HepG2 (cell line): ENCODE results near the gene SYNGR2. TPM values are rescaled to one million over a fixed set of nuclear protein-coding genes. Genes with fewer than 3 reads are reported as not detected.
A peak's percentile ranks its signal among the peaks of the same experiment; 100 is the strongest.

Experiments
- ATAC-seq: fragments of 200-7000 bp; cut with Tn5 transposase; 3 replicates; pipeline ENCODE4 v1.9.1; 2020; ENCODE audit warnings: mild to moderate bottlenecking, moderate library complexity
- Bru-seq: library from RNA; stranded (reverse); fragments of 400-500 nt; gene quantifications from one replicate; lab custom pipeline; 2021; lab: Mats Ljungman, UMichigan
- BruChase-seq, 2 experiments: library from RNA; stranded (reverse); fragments of 400-500 nt; gene quantifications; one replicate each; lab custom pipeline; 2021; lab: Mats Ljungman, UMichigan
- BruUV-seq: library from RNA; stranded (reverse); fragments of 400-500 nt; replicated peaks from 2 replicates; lab custom pipeline; 2021; lab: Mats Ljungman, UMichigan
- CTCF ChIA-PET: fragments of 300-600 bp; formaldehyde crosslinking; extraction: SDS; loops from one replicate; lab custom pipeline; 2021; ENCODE audit warnings: low total read pairs, inconsistent platforms, low intra/inter-chr PET ratio; lab: Yijun Ruan, JAX
- POLR2A ChIA-PET: fragments of 350-600 bp; sonication (Branson Sonifier 250); formaldehyde crosslinking; loops from one replicate; lab custom pipeline; 2020; ENCODE audit warnings: antibody characterized with exemption, inconsistent platforms; lab: Yijun Ruan, JAX
- DNase-seq: peaks from one replicate; pipeline ENCODE4 v3.0.0-alpha.2; 2015; ENCODE audit warnings: low spot score
- FAIRE-seq: peaks from 3 replicates; lab custom pipeline; 2011; peaks lifted over from hg19 to GRCh38; lab: Jason Lieb, UNC
- H2AFZ ChIP-seq: one replicate; pipeline ENCODE4 v1.6.1; 2011; ENCODE audit warnings: low read length, inconsistent platforms
- H3K27ac ChIP-seq: fragments of 300-600 bp; 3 replicates; pipeline ENCODE4 v1.8.0; 2011; ENCODE audit warnings: mixed run types, mild to moderate bottlenecking, mixed read lengths, low read length, inconsistent platforms; ENCODE audit not compliant: insufficient read depth; ENCODE audit errors: extremely low read length
- H3K27me3 ChIP-seq, 2 experiments: fragments of 200-600 bp in 1 of 2; 2 replicates in 1 of 2; 3 replicates in 1 of 2; pipeline versions ENCODE4 v1.6.0 to v1.8.0; 2011; ENCODE audit warnings: low read length in 2 of 2, mild to moderate bottlenecking in 2 of 2, moderate library complexity in 2 of 2, inconsistent platforms in 1 of 2; ENCODE audit not compliant: insufficient read depth in 2 of 2, control insufficient read depth in 1 of 2
- H3K36me3 ChIP-seq, 2 experiments: fragments of 200-600 bp in 1 of 2; replicated peaks in 1 of 2; 2 replicates in 1 of 2; 3 replicates in 1 of 2; pipeline versions ENCODE4 v1.5.1 to v1.8.0; 2011; ENCODE audit warnings: low read length in 2 of 2, inconsistent platforms in 1 of 2; ENCODE audit not compliant: insufficient read depth in 2 of 2, control insufficient read depth in 1 of 2
- H3K4me1 ChIP-seq: 2 replicates; pipeline ENCODE4 v1.5.1; 2012; ENCODE audit warnings: low read length, inconsistent platforms; ENCODE audit not compliant: insufficient read depth
- H3K4me2 ChIP-seq: 2 replicates; pipeline ENCODE4 v1.6.0; 2011; ENCODE audit warnings: low read depth, low read length, inconsistent platforms
- H3K4me3 ChIP-seq, 3 experiments: fragments of 200-600 bp in 1 of 3; sonication (generic), shearing (Covaris generic) in 1 of 3; replicated peaks in 1 of 3; 2 replicates each; pipeline ENCODE4 v1.5.1; 2011 to 2016; ENCODE audit warnings: low read length in 3 of 3, inconsistent platforms in 2 of 3, low read depth in 2 of 3, mild to moderate bottlenecking in 2 of 3, control low read depth in 1 of 3, mixed read lengths in 1 of 3; ENCODE audit not compliant: insufficient read depth in 1 of 3
- H3K79me2 ChIP-seq: one replicate; pipeline ENCODE4 v1.6.1; 2011; ENCODE audit warnings: low read length, inconsistent platforms; ENCODE audit not compliant: insufficient read depth
- H3K9ac ChIP-seq: 2 replicates; pipeline ENCODE4 v1.6.0; 2011; ENCODE audit warnings: mild to moderate bottlenecking, low read depth, low read length, inconsistent platforms; ENCODE audit not compliant: insufficient read depth
- H3K9me3 ChIP-seq: 2 replicates; pipeline ENCODE4 v1.5.1; 2012; ENCODE audit warnings: mild to moderate bottlenecking, low read length
- H4K20me1 ChIP-seq: 2 replicates; pipeline ENCODE4 v1.6.0; 2011; ENCODE audit warnings: inconsistent platforms, mild to moderate bottlenecking, low read length, moderate library complexity; ENCODE audit not compliant: insufficient read depth
- ONECUT2 ChIP-seq: sonication (generic); formaldehyde crosslinking; IDR thresholded peaks from 2 replicates; pipeline ENCODE4 v1.4.0; 2020; ENCODE audit warnings: missing genetic modification reagents
- RAD51 ChIP-seq: fragments of 450-650 bp; IDR thresholded peaks from 2 replicates; pipeline ENCODE4 v1.6.1; 2016; ENCODE audit warnings: borderline replicate concordance
- ZIK1 ChIP-seq: sonication (generic); formaldehyde crosslinking; IDR thresholded peaks from 2 replicates; pipeline ENCODE4 v1.5.0; 2020; ENCODE audit warnings: mild to moderate bottlenecking, low read depth, missing genetic modification reagents, borderline replicate concordance
- ZNF17 ChIP-seq: sonication (generic); formaldehyde crosslinking; IDR thresholded peaks from 2 replicates; pipeline ENCODE4 v1.5.0; 2020; ENCODE audit warnings: mild to moderate bottlenecking, missing genetic modification reagents
- ZNF280B ChIP-seq: sonication (generic); formaldehyde crosslinking; IDR thresholded peaks from 2 replicates; pipeline ENCODE4 v1.5.0; 2020; ENCODE audit warnings: missing genetic modification reagents, mild to moderate bottlenecking, borderline replicate concordance
- ZNF451 ChIP-seq: sonication (generic); formaldehyde crosslinking; IDR thresholded peaks from 2 replicates; pipeline ENCODE4 v1.5.0; 2020; ENCODE audit warnings: mild to moderate bottlenecking, missing genetic modification reagents
- WGBS: methylation state at CpG from one replicate; pipeline ENCODE4 v1.1.6; 2017; ENCODE audit warnings: low lambda C conversion rate; 5-methylcytosine and 5-hydroxymethylcytosine counted together
- in situ Hi-C: cut with HindIII; loops from 2 replicates; pipeline ENCODE4 v1.10.0; 2017; ENCODE audit warnings: low pct_unique_long_range_greater_than_20kb; ENCODE audit not compliant: extremely low pct_ligation_motif_present
- intact Hi-C: fragments of 100-400 bp; cut with micrococcal nuclease; formaldehyde crosslinking; loops from one replicate; pipeline ENCODE4 v1.10.0; 2022; ENCODE audit not compliant: unreplicated experiment
- long read RNA-seq, 2 experiments: library from RNA in 1 of 2; library from polyadenylated mRNA in 1 of 2; stranded (forward) in 1 of 2; unstranded in 1 of 2; transcript quantifications; one replicate each; pipeline ENCODE4 v2.0.0, GENCODE V29; 2019 to 2022
- polyA minus RNA-seq, 3 experiments: library from RNA; depleted of rRNA, polyadenylated mRNA; stranded (reverse); fragments of >200 nt; gene quantifications; 2 replicates each; pipeline ENCODE4 v1.2.3, GENCODE V29; 2011; ENCODE audit warnings: low replicate concordance in 1 of 3
- polyA plus RNA-seq, 8 experiments: library from polyadenylated mRNA; depleted of rRNA in 3 of 8; stranded (reverse) in 7 of 8; unstranded in 1 of 8; fragments of >200 nt; fragmentation: Illumina TruSeq in 4 of 8; extraction: Trizol in 4 of 8; gene quantifications; 2 replicates each; pipeline versions ENCODE4 v1.2.1 to v1.2.3, GENCODE V29; 2011 to 2016; ENCODE audit warnings: low read depth in 4 of 8, missing spikeins in 1 of 8, mixed read lengths in 1 of 8; ENCODE audit not compliant: insufficient read depth in 1 of 8
- total RNA-seq, 5 experiments: library from RNA; depleted of rRNA; stranded (reverse); fragments of >200 nt; fragmentation: Illumina TruSeq; extraction: Trizol; gene quantifications; 2 replicates each; pipeline ENCODE4 v1.2.3, GENCODE V29; 2016; ENCODE audit warnings: low read depth in 1 of 5
- TF ChIP-seq, protein P1 (sequence below): sonication (generic); formaldehyde crosslinking; IDR thresholded peaks from 2 replicates; pipeline ENCODE4 v1.4.0; 2020; ENCODE audit warnings: missing genetic modification reagents, borderline replicate concordance
- TF ChIP-seq, protein P2 (sequence below): sonication (generic); formaldehyde crosslinking; IDR thresholded peaks from 2 replicates; pipeline ENCODE4 v1.4.0; 2020; ENCODE audit warnings: mild to moderate bottlenecking, missing genetic modification reagents

Gene SYNGR2, protein sequence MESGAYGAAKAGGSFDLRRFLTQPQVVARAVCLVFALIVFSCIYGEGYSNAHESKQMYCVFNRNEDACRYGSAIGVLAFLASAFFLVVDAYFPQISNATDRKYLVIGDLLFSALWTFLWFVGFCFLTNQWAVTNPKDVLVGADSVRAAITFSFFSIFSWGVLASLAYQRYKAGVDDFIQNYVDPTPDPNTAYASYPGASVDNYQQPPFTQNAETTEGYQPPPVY
- total RNA-seq (2016; rRNA removed; fragmentation: Illumina TruSeq; extraction: Trizol) (28.7 and 46.7 TPM in 2 replicates), polyA plus RNA-seq (2011; rRNA removed) (170 and 192 TPM in 2 replicates), polyA minus RNA-seq (2011; rRNA and poly(A)+ RNA removed; ENCODE audit: low replicate concordance) (231 and 401 TPM in 2 replicates), Bru-seq, nascent RNA (percentile 74 among the genes with signal in this experiment), BruChase-seq, experiment 1, labeled RNA remaining after a 6-hour chase (percentile 93 among the genes with signal in this experiment), BruChase-seq, experiment 2, labeled RNA remaining after a 2-hour chase (percentile 85 among the genes with signal in this experiment)
- total RNA-seq (2016; cell fraction: cytosol; rRNA removed; fragmentation: Illumina TruSeq; extraction: Trizol; ENCODE audit: low read depth), result 15.8 and 18.7 TPM in 2 replicates
- 21.7 and 51.0 TPM in 2 replicates for total RNA-seq (2016; cell fraction: insoluble cytoplasmic fraction; rRNA removed; fragmentation: Illumina TruSeq; extraction: Trizol)
- total RNA-seq (2016; cell fraction: membrane; rRNA removed; fragmentation: Illumina TruSeq; extraction: Trizol), result 31.9 and 34.8 TPM in 2 replicates
- total RNA-seq (2016; cell fraction: nucleus; rRNA removed; fragmentation: Illumina TruSeq; extraction: Trizol), result 43.0 and 51.6 TPM in 2 replicates
- 200 and 244 TPM in 2 replicates for polyA plus RNA-seq (2011; cell fraction: cytosol; rRNA removed)
- 116 and 129 TPM in 2 replicates for polyA plus RNA-seq (2011; cell fraction: nucleus; rRNA removed)
- polyA plus RNA-seq (2012), result 52.7 and 59.2 TPM in 2 replicates
- 35.1 and 40.6 TPM in 2 replicates for polyA plus RNA-seq (2016; cell fraction: cytosol; fragmentation: Illumina TruSeq; extraction: Trizol; ENCODE audit: low read depth)
- polyA plus RNA-seq (2016; cell fraction: insoluble cytoplasmic fraction; fragmentation: Illumina TruSeq; extraction: Trizol; ENCODE audit: low read depth), result 52.5 and 60.0 TPM in 2 replicates
- 62.1 and 68.8 TPM in 2 replicates for polyA plus RNA-seq (2016; cell fraction: membrane; fragmentation: Illumina TruSeq; extraction: Trizol; ENCODE audit: low read depth)
- 160 and 166 TPM in 2 replicates for polyA plus RNA-seq (2016; cell fraction: nucleus; fragmentation: Illumina TruSeq; extraction: Trizol; ENCODE audit: insufficient read depth, low read depth)
- 73.3 and 75.3 TPM in 2 replicates for polyA minus RNA-seq (2011; cell fraction: cytosol; rRNA and poly(A)+ RNA removed)
- polyA minus RNA-seq (2011; cell fraction: nucleus; rRNA and poly(A)+ RNA removed), result 23.0 and 28.7 TPM in 2 replicates
- long read RNA-seq, experiment 1, transcript SYNGR2-209 (1 exons, 3,036 nt), result minor isoform, 12 of 396 reads
- long read RNA-seq, experiment 1, transcript SYNGR2-204 (3 exons, 2,125 nt), result minor isoform, 65 of 396 reads
- long read RNA-seq, experiment 1, transcript SYNGR2-201 (4 exons, 2,325 nt), result major isoform, 296 of 396 reads
- long read RNA-seq, experiment 1, partial matches to known transcripts, result 7 of 396 reads
- long read RNA-seq, experiment 1, other reads (novel, unspliced or antisense), result 14 of 396 reads
- long read RNA-seq, experiment 2, transcript SYNGR2-209 (1 exons, 3,036 nt), result minor isoform, 39 of 340 reads
- long read RNA-seq, experiment 2, transcript SYNGR2-201 (4 exons, 2,325 nt), result major isoform, 226 of 340 reads
- long read RNA-seq, experiment 2, transcript SYNGR2-204 (3 exons, 2,125 nt), result minor isoform, 54 of 340 reads
- long read RNA-seq, experiment 2, partial matches to known transcripts, result 4 of 340 reads
- long read RNA-seq, experiment 2, other reads (novel, unspliced or antisense), result 16 of 340 reads

DNA sequence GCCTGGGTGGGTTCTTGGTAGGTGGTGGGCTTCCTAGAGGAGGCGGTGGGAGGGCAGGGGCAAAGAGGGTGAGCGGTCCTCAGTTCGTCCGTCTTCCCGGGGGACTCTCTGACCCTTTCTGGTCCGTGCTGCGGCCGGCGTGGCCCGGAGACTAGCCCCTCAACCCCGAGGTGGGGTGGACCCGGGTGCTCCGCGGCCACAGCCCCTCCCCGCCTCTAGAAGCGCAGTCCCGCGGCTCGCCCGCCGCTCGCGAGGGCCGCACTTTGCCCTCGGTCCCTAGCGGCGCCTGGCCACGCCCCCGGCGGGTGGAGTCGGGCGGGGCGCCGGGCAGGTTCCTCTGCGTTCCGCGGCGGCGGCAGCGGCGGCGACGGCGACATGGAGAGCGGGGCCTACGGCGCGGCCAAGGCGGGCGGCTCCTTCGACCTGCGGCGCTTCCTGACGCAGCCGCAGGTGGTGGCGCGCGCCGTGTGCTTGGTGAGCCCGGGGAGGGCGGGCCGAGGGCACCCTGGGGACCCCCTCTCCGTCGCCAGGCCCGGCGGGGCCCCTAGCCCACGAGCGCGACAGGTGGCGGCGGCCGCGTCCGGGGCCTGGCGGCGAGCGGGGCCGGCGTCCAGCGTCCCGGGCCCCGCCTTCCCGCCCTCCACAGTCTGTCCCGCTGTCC is at the start of gene SYNGR2:
SYNGR2 (plus strand) TSS at position 340 of the 661 bp plus-strand sequence; CDS start at position 376, 36 bp downstream.
- peak; percentile 74 for DNase-seq
- H3K27ac ChIP-seq, result peak within 1 kb of the TSS; percentile 51
- ChIA-PET CTCF (no interaction called here), POLR2A (interaction anchor here (0.9 to 1.7 kb wide), 4 partner anchors 18 to 26 kb away, joined by 3 to 12 read pairs (median 4); partner anchors contain the start of gene TK1)
- H3K36me3 ChIP-seq, result peaks cover 5 to 14% of the 10 kb centered on the region in 2 experiments
- peak; percentile 69 for ATAC-seq
- H3K4me1 ChIP-seq, result peaks cover 62% of the 10 kb centered on the region
- peak within 1 kb of the TSS; percentile 73 to 88 (median 84) for H3K4me3 ChIP-seq
- FAIRE-seq, result no peak
- peaks cover 5% of the 10 kb centered on the region; the same call in 1 of the 2 replicates for H4K20me1 ChIP-seq
- peaks cover 8% of the 10 kb centered on the region for H3K79me2 ChIP-seq
- H3K9ac ChIP-seq, result peak within 1 kb of the TSS; percentile 81
- peak within 1 kb of the TSS; percentile 89 for H3K4me2 ChIP-seq
- H3K9me3 ChIP-seq, result no peaks in the 10 kb centered on the region
- intact Hi-C loops, result loop anchor here (2.0 to 5.0 kb wide), 3 partner anchors 18 to 41 kb away; partner anchors contain the start of genes AFMID, TK1 and TMC6
- no peak within 1 kb of the TSS for H2AFZ ChIP-seq
- H3K27me3 ChIP-seq, result peaks cover 0 to 2% of the 10 kb centered on the region in 2 experiments; a peak in 1 of 5 replicates
- BruUV-seq, result no TSS peak
- 4% methylated on average over 5 of the region's 84 CpGs for WGBS
- in situ Hi-C loops, result no loop called here
- TF ChIP-seq, protein P1, sequence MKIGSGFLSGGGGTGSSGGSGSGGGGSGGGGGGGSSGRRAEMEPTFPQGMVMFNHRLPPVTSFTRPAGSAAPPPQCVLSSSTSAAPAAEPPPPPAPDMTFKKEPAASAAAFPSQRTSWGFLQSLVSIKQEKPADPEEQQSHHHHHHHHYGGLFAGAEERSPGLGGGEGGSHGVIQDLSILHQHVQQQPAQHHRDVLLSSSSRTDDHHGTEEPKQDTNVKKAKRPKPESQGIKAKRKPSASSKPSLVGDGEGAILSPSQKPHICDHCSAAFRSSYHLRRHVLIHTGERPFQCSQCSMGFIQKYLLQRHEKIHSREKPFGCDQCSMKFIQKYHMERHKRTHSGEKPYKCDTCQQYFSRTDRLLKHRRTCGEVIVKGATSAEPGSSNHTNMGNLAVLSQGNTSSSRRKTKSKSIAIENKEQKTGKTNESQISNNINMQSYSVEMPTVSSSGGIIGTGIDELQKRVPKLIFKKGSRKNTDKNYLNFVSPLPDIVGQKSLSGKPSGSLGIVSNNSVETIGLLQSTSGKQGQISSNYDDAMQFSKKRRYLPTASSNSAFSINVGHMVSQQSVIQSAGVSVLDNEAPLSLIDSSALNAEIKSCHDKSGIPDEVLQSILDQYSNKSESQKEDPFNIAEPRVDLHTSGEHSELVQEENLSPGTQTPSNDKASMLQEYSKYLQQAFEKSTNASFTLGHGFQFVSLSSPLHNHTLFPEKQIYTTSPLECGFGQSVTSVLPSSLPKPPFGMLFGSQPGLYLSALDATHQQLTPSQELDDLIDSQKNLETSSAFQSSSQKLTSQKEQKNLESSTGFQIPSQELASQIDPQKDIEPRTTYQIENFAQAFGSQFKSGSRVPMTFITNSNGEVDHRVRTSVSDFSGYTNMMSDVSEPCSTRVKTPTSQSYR (CRISPR knock-in tag), result 0 out of 2 replicates have a peak, but pooled peaks have one; percentile 65
- TF ChIP-seq ZNF451 (CRISPR knock-in tag) (no peak; the same call in 1 of the 2 replicates), ZNF17 (no peak), RAD51 (no peak), ONECUT2 (no peak), ZIK1 (CRISPR knock-in tag) (peak; percentile 83; the same call in 1 of the 2 replicates), ZNF280B (CRISPR knock-in tag) (no peak)
- TF ChIP-seq, protein P2, sequence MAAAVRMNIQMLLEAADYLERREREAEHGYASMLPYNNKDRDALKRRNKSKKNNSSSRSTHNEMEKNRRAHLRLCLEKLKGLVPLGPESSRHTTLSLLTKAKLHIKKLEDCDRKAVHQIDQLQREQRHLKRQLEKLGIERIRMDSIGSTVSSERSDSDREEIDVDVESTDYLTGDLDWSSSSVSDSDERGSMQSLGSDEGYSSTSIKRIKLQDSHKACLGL (CRISPR knock-in tag), result peak; percentile 24
